Omental fat pad (tissue), 4 donors: Measurements from ENCODE around the gene ELOVL4. TPM values are rescaled to one million over a fixed set of nuclear protein-coding genes. Genes with fewer than 3 reads are reported as not detected.

ENCODE experiments used
- ATAC-seq: fragments of 150-250 bp; one replicate; pipeline ENCODE4 v1.9.1; 2016; ENCODE audit warnings: mild to moderate bottlenecking, moderate library complexity; ENCODE audit not compliant: low FRiP score
- DNase-seq: peaks from one replicate; pipeline ENCODE4 v3.0.0-alpha.2; 2019; ENCODE audit warnings: low spot score
- total RNA-seq, 4 donors: library from RNA; depleted of rRNA; stranded (reverse); fragments of >200 nt; gene quantifications; one replicate each; pipeline ENCODE4 v1.1.0, GENCODE V29; 2016
- TF ChIP-seq, protein P1 (sequence below), 3 donors: fragments of 450-650 bp; IDR thresholded peaks; one replicate each; pipeline ENCODE4 v1.5.1; 2016 to 2017; ENCODE audit warnings: antibody characterized with exemption in 3 of 3, mild to moderate bottlenecking in 3 of 3, moderate library complexity in 2 of 3

ELOVL4 gene
- total RNA-seq, 4 donors from 2014 or later, result 0.19 to 0.95 (median 0.37) TPM

DNA sequence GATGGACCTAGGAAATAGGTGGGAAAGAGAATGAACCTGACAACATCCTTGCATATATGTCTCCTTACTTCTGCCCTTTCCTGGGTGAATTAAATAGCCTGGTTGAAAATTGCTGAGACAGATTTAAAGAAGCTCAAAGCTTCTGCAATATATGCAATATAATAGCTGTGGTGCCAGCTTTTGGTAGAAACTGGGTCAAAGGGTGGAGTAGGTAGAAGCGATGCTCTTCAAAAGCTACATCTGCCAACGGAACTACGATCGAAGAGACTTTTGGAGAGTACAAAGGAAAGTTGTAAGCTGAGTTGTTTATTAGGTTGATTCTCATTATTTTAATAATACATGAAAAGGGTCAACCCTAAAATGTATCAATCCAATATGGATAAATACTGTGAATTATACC, 34.3 kb upstream of the ELOVL4 start:
- DNase-seq (no peak), ATAC-seq (no peak)
- TF ChIP-seq, protein P1, sequence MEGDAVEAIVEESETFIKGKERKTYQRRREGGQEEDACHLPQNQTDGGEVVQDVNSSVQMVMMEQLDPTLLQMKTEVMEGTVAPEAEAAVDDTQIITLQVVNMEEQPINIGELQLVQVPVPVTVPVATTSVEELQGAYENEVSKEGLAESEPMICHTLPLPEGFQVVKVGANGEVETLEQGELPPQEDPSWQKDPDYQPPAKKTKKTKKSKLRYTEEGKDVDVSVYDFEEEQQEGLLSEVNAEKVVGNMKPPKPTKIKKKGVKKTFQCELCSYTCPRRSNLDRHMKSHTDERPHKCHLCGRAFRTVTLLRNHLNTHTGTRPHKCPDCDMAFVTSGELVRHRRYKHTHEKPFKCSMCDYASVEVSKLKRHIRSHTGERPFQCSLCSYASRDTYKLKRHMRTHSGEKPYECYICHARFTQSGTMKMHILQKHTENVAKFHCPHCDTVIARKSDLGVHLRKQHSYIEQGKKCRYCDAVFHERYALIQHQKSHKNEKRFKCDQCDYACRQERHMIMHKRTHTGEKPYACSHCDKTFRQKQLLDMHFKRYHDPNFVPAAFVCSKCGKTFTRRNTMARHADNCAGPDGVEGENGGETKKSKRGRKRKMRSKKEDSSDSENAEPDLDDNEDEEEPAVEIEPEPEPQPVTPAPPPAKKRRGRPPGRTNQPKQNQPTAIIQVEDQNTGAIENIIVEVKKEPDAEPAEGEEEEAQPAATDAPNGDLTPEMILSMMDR (IDR thresholded peaks at IDR 0.05), result no peak

DNA sequence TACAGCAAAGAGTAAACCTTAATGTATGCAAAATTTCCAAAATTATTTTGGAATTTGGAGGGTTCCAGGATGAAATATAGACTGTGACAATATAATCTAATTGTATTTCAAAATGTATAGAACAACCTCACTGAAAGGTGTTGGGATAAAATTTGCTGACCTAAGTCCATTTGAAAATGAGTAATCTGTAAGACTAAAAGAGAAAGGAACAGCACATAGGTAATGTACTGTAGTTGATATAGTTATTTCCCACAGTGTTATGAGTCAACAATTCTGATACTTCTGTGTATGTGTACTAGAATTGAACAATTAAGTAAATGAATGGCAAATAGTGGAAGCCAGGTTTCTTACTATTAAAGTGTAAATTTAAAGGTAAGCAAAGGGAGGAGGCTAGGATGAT, 23.8 kb upstream of the ELOVL4 start:
- ATAC-seq (no peak), DNase-seq (no peak)
- TF ChIP-seq, protein P1 (IDR thresholded peaks at IDR 0.05), result no peak

DNA sequence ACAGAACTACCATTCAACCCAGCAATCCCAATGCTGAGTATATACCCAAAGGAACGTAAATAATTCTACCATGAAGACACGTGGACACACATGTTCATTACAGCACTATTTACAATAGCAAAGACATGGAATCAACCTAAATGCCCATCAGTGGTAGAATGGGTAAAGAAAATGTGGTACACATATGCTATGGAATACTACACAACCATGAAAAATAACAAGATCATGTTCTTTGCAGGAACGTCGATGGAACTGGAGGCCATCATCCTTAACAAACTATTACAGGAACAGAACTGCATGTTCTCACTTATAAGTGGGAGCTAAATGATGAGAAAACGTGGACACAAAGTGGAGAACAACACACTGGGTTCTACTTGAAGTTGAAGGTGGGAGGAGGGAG, 22.4 kb upstream of the ELOVL4 start:
- TF ChIP-seq, protein P1 (IDR thresholded peaks at IDR 0.05), result no peak
- ATAC-seq (no peak), DNase-seq (no peak)

DNA sequence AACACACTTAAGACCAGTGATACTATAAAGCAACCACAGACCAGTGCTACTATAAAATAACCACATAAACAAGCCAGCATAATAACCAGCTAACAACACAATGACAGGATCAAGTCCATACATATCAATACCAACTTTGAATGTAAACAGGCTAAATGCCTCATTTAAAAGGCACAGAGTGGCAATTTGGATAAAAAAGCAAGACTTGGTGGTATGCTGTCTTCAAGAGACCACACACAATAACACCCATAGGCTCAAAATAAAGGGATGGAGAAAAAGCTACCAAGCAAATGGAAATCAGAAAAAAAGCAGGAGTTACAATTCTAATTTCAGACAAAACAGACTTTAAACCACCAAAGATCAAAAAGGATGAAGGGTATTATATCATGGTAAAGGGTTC, 19.8 kb upstream of the ELOVL4 start:
- DNase-seq, result no peak
- no peak for ATAC-seq
- TF ChIP-seq, protein P1 (IDR thresholded peaks at IDR 0.05), result no peak

DNA sequence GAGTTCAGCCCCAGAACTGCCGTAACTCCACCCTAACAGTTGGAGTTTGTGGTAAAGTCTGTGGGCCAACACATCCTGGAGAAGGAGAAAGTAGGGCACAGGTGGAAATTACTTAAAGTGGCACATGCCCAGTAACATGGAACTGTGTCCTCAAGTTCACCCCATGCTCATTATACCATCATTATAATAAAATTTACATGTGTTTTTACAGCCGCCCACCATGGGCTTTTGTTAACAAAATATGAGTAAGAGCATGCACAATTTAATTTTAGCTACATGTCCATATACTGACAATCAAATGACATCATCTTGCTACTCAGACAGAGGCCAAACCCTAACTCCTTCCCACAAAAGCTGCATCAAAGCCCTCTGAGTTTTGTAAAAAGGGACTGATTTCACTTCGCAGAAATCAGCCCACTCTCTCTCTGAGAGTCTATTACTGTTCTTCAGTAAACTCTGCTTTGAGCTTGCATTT, 17.3 kb upstream of the ELOVL4 start:
- TF ChIP-seq, protein P1 (IDR thresholded peaks at IDR 0.05), result no peak
- no peak for ATAC-seq

DNA sequence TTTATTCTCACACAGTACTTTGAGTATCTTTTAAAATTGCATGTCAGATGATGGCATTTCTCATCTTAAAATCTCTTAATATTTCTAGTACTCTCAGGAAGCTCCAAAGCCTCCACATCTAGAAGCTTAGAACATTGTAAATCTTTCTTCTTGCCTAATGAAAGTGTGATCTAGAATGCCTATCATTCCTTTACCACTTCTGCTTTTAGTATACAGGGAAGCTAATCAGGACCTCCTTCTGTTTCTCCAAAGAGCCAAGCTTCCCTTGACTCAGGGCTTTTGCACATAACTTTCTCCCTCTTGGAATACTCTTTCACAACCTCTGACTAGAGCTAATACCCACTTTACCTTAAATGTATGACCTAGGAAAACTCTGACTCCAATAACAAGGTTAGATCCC, 7.5 kb upstream of the ELOVL4 start:
- DNase-seq (no peak), ATAC-seq (no peak)
- TF ChIP-seq, protein P1 (IDR thresholded peaks at IDR 0.05), result no peak

More for the DNA sequence above, 17.3 kb upstream of the ELOVL4 start:
- DNase-seq, result no peak

DNA sequence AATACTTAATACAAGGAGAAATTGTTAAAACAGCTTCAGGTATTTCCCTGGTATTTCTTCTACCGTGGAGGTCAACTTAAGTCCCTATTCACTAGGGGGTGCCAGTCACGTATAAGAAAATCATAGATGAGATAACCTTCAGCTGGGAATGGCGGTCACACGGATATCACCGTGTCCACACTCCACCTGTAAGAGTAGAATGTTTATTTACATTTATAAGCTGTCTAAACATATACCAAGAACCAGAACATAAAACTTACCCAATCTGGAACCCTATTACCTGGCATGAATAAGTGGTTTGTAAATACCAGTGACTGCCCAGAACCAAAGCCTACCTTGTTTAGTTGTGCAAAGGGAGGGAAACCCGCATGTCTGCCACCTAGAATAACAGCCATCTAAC, 1.9 kb upstream of the ELOVL4 start:
- ATAC-seq, result no peak
- DNase-seq, result no peak
- TF ChIP-seq, protein P1 (IDR thresholded peaks at IDR 0.05), result no peak
